HG03066 (cell line): Measurements from ENCODE around the gene INPP5A.

ENCODE experiments used
- ATAC-seq: cut with Tn5 transposase; IDR thresholded peaks from one replicate; pipeline ENCODE4 v1.9.1; 2021; ENCODE audit warnings: low read depth; ENCODE audit not compliant: unreplicated experiment

The INPP5A gene

DNA sequence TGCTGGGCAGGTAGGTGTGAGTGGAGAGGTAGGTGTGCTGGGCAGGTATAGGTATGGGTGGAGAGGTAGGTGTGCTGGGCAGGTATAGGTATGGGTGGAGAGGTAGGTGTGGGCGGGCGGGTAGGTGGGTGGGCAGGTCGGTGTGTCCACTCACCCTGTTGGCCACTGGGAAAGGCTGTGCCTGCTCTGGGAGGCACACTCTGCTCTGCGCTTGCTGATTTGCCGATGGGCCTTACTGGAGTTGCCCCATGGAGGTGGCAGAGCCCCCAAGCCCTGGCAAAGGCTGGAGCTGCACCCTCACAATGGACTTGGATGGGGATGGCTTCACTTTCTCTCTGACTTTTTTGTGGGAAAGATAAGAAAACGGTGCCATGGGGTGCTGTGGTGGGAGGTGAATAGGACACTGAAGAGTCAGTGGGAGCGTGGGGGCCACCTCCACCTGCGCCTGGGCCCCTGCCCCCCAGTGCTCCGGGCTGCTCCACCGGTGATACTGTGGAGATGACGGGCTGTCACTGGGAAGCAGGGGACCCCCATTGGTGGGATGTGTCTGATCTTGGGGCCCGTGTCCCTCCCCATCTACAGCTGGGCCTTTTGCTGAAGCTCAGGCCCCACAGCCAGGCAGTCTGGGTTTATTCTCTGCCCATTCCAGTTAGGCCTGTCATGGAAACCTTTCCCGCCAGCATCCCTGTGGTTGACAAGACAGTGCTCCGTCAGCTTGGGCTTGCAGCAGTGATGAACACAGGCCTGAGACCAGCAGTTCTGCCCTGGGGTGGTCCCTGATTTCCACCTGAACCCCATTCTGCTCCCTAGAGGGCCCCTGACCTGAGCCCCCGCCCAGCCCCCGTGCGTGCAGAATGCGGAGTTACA, 173.4 kb downstream of the INPP5A start:
- no peak for ATAC-seq

DNA sequence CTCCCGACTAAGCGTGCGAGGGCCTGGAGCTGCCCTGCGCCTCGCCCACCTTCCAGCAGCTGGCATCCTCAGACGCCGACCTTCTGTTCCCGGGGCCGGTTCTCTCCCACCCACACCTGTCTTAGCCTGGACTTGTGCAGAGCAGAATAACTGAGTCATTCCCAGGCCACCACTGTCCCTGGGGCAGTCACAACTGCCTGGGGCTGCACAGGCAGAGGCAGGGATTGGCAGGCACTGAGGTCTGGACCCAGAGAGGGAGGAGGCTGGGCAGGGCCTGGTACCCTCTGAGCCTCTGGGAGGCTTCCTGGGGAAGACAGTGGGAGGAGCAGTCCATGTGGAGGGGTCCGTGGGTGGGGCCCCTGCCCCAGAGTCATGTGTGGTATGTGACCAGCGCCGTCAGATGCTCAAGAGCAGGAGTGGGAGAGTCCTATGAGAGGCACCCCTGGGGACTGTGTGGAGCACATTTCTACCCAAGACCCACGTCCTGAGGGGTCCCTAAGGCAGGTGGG, 174.1 kb downstream of the INPP5A start:
- ATAC-seq: no peak

DNA sequence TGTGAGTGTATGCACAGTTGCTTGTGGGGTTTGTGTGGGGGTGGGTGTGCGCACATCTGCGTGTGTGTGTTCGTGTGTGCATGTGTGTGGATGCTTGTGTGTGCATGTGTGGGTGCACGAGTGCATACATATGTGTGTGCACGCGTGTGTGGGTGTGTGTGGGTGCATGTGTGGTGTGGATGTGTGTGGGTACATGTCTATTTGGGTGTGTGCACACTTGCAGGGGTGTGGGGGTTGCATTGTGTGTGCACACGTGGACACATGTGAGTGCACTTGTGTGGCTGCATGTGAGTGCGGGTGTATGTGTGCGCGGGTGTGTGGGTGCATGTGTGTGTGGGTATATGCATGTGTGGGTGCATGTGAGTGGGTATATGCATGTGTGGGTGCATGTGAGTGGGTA, 174.7 kb downstream of the INPP5A start:
- no peak for ATAC-seq

DNA sequence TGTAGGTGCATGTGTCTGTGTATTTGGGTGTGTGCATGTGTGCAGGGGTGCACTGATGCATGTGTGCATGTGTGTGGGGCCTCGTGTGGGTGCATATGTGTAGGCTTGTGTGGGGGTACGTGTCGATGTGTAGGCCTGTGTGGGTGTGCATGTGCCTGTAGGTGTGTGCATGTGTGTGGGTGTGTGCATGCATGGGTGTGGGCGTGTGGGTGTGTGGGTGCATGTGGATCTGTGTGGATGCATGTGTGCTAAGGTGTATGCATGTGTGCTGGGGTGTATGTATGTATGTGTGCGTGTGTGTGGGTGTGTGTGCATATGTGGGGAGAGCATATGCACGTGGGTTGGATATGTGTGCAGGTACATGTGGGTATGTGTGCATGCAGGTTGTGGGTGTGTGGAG, 175.2 kb downstream of the INPP5A start:
- no peak for ATAC-seq

DNA sequence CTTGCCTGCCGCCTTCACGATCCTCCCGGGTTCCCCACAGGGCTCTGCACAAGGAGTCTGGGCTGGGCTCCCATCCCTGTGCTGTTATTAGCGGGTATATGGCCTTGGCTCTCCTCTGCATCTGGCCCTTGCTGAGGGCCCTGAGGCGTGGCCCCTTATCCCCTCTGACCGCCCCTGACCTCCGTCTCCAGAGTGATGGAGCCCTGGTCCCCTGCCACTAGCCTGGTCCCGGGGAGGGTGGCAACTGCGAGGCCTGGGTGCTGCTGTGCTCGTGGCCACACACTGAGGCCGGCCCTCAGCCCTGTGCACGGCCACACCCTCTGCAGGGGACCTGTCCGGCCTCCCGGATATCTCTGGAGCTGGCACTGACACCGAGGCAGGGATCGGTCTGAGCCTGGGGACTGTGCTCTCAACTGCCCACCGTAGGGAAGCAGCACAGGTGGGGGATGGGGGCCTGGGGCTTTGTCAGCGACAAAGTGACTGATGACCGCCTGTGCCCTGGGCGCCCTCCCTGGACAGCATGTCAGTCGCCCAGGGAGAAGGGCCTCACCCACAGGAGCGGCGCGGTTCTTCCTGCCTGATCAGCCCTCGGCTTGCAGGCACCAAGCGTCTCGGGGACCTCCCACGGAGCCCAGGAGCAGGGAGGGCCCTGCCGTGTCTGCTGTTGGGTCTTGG, 176.0 kb downstream of the INPP5A start:
- ATAC-seq: no peak

DNA sequence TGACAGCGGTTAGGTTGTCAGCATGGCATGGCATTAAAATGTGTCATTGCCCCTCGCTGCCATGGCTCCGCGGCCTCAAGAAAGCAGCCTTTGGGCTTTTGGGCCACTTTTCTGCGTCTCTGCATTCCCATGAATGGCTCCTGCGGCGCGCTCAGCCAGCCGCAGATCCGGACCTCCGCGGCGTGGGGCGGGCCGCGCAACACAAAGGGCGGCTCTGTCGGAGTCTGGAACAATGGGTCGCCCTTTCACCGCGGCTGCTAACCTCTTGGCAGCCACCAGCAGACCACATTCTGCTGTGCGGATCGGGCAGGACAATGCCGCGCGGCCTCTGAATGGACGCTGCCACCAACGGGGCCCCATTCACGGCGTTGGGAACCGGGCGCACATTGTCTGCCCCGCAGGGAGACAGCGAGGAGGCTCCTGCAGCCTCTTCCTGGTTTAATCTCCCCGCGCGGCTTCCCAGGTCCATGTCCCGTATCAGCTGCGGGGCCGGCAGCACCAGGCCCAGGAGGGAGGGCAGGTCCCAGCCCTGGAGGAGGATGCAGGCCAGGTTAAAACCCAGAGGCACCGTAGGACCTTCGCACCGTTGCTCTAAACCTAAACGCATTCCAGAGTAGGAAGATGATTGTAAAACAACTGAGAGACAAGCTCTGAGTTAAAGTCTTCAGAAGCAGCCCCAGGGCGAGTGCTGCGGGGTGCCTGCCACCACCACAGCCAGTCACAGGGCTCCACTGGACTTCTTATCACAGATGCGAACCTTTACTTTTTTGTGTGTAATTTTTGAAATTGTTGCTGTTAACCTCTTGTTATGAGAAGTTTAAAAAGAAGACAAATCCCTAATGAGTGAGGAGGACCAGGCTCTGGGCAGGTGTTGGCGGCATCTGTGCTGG, 176.8 kb downstream of the INPP5A start:
- no peak for ATAC-seq

DNA sequence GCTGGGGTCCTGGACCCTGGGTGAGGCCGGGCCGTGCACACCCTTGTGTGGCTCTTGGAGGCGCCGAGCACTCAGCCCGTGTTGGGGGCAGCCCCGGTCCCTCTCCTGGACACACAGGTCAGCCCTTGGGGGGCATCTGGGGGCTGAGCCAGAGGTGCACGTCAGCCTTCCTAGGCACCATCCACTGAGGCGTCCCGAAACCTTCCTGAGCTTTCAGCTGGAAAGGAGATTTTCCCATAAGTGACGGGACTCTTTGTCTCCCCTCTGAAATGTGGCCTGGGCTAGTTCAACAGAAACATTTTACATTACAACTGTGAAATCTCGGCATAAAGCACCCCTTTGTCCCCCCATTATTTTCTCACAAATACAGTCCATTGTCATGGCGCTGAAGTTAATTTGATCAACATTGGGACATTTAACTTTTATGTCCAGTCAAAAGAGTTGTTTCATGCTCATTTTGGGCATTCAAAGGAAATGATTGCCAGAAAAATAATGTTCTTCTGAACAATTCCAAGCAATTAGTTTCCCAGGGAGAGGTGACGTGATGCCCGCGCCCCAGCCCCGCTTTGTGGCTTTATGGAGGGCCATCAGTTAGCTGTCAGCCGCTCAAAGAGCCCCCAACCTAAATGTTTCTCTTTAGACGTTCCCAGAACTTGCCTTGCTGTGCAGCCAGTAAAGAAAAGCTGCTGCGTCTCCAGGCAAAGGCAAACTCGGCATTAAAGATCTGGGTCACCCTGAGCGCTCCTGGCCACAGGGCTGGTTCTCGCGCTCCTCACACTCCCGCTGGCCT, 177.6 kb downstream of the INPP5A start:
- no peak for ATAC-seq

DNA sequence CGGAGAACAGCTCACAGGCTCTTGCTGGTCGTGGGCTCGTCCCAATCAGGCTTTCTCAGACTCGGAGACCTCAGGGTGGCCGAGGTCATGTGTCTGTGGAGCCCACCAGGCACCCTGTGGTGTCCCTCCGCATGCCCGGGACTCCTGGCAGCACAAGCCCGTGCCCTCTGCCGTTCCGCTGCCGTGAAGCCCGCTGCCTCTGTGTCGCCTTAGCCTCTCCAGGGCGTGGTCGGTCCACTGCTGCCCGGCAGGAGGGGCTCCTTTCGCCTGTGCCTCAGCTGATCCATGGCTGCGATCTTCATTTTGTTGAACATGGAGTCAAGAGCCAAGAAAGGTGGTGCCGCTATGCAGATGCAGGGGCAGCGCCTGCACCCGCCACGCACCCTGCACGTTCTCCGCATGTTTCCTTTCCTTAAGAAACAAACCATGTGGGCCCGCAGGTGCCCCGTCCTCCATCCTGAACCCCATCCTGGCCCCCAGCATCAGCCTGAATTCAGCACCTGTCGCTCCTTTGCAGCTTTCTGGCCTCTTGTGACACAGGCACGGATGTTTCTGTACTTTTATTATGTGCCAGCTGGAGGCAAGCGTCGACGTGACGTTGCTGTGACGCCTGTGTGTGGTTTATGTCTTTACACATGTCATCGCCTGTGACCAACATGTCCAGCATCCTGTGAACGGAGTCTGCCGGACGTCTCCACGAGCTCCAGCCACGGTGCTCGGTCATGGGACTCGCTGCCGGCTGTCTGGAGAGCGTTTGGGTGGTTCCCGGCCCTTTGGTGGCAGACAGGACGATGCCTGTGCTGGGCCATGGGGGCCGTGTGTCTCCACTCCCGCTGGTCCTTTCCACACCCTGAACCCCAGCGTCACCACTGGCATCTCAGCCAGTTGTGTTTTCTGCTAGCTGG, 178.4 kb downstream of the INPP5A start:
- ATAC-seq: no peak

DNA sequence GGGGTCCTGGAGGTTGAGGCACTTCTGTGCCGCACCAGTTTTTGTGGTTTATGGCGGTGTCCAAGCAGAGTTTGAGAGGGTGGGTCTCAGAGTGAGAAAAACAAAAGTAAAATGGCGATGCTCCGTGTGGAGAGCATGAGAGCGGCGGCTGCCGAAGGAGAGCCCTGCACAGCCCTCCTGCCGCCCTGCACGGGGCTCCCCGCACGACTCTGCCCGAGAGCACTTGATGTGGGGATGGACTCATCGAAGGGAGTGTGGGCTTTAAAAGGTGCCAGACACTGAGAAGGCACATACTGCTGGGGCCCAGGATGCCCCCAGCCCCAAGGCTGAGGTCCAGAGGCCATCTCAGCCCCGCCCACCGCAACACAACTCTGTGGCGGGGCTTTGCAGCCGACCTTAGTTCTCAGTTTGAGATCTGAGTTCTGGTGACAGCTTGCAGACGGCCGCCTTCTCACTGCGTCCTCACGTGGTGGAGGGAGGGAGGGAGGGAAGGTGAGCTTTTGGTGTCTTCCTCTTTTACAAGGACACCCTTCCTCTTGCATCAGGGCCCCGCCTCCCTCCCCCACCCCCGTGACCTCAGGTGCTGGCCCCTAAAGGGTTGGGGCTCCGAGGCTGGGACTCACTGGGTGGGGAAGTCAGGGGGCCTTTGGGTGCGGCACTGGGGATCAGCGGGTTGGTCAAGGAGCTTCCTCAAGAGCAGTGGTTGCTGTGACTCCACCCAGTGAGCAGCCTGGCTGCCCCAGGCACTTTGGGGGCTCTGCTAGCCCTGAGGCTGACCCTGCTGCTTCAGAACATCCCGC, 179.3 kb downstream of the INPP5A start:
- no peak for ATAC-seq

DNA sequence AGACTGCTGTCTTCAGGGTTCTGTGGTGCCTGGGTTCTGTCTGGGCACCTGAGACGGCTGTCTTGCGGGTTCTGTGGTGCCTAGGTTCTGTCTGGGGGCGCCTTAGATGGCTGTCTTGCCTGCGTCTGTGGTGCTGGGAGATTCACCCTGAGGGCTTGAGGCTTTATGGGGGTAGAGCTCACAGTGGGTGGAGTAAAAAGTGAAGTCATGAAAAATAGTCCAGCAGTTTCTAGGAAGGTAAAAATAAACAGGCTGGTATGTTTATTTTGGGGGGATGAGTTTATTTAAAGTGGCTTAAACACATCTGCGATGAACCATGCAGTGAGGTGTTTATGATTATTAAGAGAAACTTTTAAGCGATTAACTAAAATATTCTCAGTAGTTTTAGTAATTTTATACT, 184.1 kb downstream of the INPP5A start:
- ATAC-seq: no peak

DNA sequence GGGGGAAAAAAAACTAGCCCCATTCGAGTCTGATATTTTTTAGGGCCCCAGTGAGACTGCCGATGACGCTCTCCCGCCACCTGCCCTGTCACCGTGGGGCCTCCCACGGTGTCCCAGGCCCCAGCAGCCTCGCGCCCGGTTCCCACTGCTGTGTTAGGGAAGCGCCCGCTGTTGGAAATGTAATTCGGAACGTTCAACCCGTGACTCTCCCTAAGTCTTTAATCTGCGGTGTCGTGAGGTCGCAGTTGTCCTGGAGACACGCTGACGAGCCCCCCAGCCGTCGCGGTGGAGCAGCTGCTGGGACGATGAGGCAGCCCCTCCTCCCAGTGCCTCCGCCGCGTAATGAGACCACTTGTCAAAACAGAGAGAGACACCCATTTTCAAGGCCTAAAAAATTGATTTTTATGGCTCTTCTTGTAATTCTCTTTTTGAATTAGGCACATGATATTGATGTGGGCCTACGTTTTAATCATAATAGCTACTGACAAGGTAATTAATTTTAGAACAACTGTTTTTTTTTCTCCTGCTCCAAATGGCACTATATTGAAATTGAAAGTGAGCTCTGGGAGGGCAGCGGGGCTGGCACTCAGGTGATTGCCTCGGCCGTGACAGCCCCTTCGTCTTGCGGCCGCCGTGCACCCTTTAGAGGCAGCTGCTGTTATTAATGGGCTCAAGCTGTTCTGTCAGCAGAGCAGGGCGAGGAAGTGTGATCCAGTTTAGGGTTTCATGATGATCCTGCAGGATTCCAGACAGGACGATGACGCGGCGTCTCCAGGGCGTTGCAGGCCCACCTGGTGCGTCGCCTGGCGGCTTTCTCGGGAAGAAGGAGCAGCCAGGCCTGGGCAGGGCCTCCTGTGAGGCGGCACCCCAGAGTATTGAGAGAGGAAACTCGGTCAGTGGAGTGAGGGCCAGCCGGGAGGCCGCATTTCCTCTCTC, 185.1 kb downstream of the INPP5A start:
- ATAC-seq: no peak

DNA sequence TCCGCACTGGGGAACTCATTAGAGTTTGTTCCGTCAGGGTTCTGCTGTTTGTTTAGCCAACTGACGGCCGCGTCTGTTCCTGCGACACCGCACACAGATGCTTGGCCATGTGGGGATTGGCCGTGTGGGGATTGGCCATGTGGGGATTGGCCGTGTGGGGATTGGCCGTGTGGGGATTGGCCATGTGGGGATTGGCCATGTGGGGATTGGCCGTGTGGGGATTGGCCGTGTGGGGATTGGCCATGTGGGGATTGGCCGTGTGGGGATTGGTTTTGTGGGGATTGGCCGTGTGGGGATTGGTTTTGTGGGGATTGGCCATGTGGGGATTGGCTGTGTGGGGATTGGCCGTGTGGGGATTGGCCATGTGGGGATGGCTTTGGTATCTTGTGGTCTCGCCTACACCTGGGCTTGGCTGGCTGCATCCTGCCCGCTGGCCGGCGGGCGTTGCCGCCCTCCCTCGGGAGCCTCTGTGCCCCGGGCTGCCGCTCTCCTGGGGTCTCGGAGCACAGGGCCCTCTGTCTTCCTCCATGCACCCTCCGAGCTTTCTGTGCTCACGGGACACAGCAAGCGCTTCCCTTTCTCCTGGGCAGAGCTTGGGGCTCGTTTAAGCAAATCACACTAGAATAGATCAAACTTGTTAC, 185.9 kb downstream of the INPP5A start:
- no peak for ATAC-seq

DNA sequence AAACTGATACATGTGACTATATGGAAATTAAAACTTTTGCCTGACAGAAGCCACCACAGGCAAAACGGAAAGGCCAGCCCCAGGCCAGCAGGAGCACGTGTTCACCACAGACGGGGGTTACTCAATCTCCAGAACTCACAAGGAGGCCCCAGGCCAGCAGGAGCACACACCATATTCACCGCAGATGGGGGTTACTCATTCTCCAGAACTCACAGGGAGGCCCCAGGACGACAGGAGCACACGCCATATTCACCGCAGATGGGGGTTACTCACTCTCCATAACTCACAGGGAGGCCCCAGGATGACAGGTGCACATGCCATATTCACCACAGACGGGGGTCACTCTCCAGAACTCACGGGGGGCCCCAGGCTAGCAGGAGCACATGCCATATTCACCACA, 186.9 kb downstream of the INPP5A start:
- ATAC-seq: no peak

DNA sequence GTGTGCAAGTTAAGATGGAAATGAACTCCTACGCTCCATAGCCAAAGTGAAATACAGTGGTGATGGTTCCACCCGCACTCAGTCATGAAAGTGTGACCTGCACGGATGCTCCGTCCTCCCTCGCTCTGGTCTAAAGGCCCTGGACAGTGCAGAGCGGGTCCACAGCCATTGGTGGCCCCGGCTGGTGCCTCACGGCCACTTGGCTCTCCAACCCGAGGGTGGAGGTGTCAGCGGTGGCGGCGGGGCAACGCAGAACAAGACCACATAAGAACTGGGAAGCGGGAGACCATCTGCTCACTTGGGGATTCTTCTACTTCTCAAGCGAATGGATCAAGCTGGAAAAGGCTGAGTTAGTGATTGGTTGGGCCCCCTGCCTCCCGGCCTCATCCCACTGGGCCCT, 187.6 kb downstream of the INPP5A start:
- ATAC-seq: no peak

DNA sequence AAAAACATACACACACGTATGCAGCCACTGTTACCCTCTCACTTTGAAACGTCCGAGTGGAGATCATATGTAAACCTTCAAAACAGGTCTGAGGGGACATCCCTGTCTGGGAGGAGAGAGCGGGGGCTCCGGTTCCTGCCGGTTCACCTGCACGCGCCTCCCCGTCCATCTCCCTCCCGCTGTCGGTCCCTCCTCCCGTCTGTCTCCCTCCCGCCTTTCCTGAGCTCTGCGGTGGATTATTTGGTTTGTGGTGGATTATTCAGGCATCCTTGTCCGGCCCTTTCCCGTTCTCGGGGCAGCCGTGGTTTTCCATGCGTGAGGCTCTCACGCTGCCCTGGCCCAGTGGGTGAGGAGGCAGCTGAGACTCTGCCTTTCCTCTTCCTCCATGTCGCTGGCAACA, 188.6 kb downstream of the INPP5A start:
- no peak for ATAC-seq

DNA sequence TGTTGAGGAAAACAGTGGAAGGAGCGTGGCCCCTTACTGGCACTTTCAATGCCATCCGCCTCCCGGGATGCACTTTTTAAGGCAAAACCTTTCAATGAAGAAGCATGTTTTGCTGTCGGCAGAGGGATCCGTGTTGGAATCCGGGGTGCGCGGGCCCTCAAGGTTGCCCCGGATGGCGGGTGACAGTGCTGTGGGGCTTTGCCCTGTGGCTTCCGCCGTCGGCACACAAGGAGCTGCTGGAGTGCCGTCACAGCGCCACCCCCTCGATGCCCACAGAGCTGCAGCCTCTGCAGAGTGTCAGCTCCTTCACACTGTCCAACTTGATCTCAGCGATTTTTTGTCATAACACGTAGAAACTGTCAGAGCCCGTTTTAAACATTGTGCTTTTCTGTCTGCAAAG, 189.4 kb downstream of the INPP5A start:
- ATAC-seq: no peak

DNA sequence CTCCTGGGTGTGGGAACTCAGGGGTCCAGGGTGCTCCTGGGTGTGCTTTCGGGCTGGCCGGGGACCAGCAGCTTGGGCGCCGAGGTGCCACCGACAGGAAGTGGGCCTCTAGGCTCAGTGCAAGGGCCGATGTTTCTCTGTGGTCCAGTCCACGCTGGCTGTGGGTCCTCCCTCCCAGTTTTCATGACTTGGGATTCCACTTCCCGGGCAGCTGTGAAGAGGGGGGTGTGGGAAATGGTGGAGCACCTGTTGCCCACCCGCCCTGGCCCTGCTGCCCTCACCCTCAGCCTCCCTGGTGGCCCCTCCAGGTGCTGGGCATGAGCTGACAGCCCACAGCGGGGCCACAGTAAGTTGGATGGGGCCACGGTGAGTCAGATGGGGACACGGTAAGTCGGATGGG, 189.8 kb downstream of the INPP5A start:
- ATAC-seq: no peak
